ENCODE results near the gene ICE2. TPM values are rescaled to one million over a fixed set of nuclear protein-coding genes. Genes with fewer than 3 reads are reported as not detected.

ICE2 gene
- total and polyA plus RNA-seq, 2 of the 8 experiments (the other 6 are each of a cell fraction or from before 2014, with no cell fraction given) = 40.0 to 87.3 TPM

DNA sequence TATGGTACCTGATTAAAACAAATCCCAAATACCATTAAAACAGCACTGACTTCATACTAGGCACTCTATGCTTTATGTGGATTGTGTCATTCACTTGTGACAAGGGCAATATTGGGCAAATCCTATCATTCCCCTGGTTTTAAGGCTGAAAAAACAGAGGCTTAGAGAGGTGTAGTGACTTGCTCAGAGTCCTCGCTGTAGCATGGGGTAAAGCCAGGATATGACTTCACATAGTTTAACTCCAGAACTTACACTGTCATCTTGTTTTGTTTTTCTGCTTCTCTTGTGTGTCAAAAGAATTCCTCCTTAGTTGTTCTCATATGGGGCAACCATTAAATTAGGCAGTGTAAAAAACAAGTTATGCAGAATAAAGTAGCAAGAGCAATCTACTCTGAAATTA, 40.3 kb upstream of the ICE2 start:
- H2AK5ac ChIP-seq (ENCODE audit: low read depth, low read length) = no peak overlapping the region

More for the DNA sequence above, 40.3 kb upstream of the ICE2 start:
- H3K56ac ChIP-seq (replicated peaks; ENCODE audit: insufficient read length, low read depth, low read length) = no peak overlapping the region
- H2BK120ac ChIP-seq (replicated peaks; ENCODE audit: low read depth, low read length) = no peak overlapping the region
- H3K18ac ChIP-seq (ENCODE audit: extremely low read depth, low read length) = no peak overlapping the region
- H3K4me3 ChIP-seq (ENCODE audit: extremely low read depth in 1 of 4, insufficient read depth in 2 of 4, low read depth in 3 of 4, low read length in 4 of 4) = no peak overlapping the region
- WGBS, 2 experiments (ENCODE audit: extremely low coverage in 1 of 2, insufficient coverage in 1 of 2, insufficient read length in 1 of 2, insufficient replicate concordance in 2 of 2, low coverage in 1 of 2, low lambda C conversion rate in 2 of 2, missing lambda C conversion rate in 1 of 2) = 94% methylated on average over 1 of the region's 1 CpG; no CpG with 5 or more reads in 1 of the 2 experiments
- no peak overlapping the region for H4K8ac ChIP-seq (ENCODE audit: extremely low read depth, insufficient read depth, low read length)
- no peak overlapping the region for H3K4ac ChIP-seq (replicated peaks; ENCODE audit: insufficient read length, low read depth, low read length)
- TF ChIP-seq CBX8 (IDR thresholded peaks at IDR 0.05; ENCODE audit: borderline replicate concordance, low read depth, low read length) (no peak), YY1 (IDR thresholded peaks at IDR 0.05; ENCODE audit: low read depth, low read length) (no peak), CBX5 (IDR thresholded peaks at IDR 0.05; ENCODE audit: low read depth, low read length) (no peak), FOSL1 (IDR thresholded peaks at IDR 0.05; ENCODE audit: insufficient read depth, low read depth, low read length) (no peak), RXRA (IDR thresholded peaks at IDR 0.05; ENCODE audit: insufficient read depth, low read depth, low read length) (no peak), SIX5 (IDR thresholded peaks at IDR 0.05; ENCODE audit: low read depth, low read length) (no peak), RFX5 (IDR thresholded peaks at IDR 0.05; ENCODE audit: borderline replicate concordance, low read depth, low read length) (no peak)
- TF ChIP-seq, protein P1, sequence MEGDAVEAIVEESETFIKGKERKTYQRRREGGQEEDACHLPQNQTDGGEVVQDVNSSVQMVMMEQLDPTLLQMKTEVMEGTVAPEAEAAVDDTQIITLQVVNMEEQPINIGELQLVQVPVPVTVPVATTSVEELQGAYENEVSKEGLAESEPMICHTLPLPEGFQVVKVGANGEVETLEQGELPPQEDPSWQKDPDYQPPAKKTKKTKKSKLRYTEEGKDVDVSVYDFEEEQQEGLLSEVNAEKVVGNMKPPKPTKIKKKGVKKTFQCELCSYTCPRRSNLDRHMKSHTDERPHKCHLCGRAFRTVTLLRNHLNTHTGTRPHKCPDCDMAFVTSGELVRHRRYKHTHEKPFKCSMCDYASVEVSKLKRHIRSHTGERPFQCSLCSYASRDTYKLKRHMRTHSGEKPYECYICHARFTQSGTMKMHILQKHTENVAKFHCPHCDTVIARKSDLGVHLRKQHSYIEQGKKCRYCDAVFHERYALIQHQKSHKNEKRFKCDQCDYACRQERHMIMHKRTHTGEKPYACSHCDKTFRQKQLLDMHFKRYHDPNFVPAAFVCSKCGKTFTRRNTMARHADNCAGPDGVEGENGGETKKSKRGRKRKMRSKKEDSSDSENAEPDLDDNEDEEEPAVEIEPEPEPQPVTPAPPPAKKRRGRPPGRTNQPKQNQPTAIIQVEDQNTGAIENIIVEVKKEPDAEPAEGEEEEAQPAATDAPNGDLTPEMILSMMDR (IDR thresholded peaks at IDR 0.05; ENCODE audit: control extremely low read depth in 1 of 3, insufficient read depth in 1 of 3, low read depth in 1 of 3, low read length in 3 of 3) = no peak
- TF ChIP-seq, protein P2, sequence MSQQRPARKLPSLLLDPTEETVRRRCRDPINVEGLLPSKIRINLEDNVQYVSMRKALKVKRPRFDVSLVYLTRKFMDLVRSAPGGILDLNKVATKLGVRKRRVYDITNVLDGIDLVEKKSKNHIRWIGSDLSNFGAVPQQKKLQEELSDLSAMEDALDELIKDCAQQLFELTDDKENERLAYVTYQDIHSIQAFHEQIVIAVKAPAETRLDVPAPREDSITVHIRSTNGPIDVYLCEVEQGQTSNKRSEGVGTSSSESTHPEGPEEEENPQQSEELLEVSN (IDR thresholded peaks at IDR 0.05) = no peak
- H2BK5ac ChIP-seq (ENCODE audit: low read depth, low read length) = no peak overlapping the region
- H3K79me1 ChIP-seq (ENCODE audit: low read depth, low read length) = no peaks in the 10 kb centered on the region
- no peak overlapping the region for H2BK15ac ChIP-seq (ENCODE audit: low read length)
- H3K4me2 ChIP-seq (ENCODE audit: insufficient read depth in 1 of 2, low read depth in 2 of 2, low read length in 2 of 2) = no peak overlapping the region
- peaks cover 0 to 3% (median 2%) of the 10 kb centered on the region in 4 experiments; a peak in 1 of 8 replicates for H3K36me3 ChIP-seq (ENCODE audit: control insufficient read depth in 2 of 4, insufficient read depth in 4 of 4, low read length in 3 of 4)
- H3K27ac ChIP-seq (ENCODE audit: low read depth, low read length) = no peak overlapping the region
- CTCF ChIA-PET (ENCODE audit: partially characterized antibody) = interaction anchor here (0.9 to 7.2 kb wide), 6 partner anchors 12 to 412 kb away, joined by 3 to 103 read pairs (median 28); no protein-coding TSS in a partner anchor
- no peak overlapping the region for H2AFZ ChIP-seq (ENCODE audit: low read length)
- no peaks in the 10 kb centered on the region for H3K79me2 ChIP-seq (ENCODE audit: control insufficient read depth in 1 of 2, insufficient read depth in 2 of 2, low read length in 2 of 2)
- FAIRE-seq (no peak), DNase-seq (ENCODE audit: low read depth in 1 of 2, low spot score in 2 of 2) (no peak)
- H4K5ac ChIP-seq (ENCODE audit: insufficient read length, low read depth, low read length) = no peak overlapping the region
- H3K9ac ChIP-seq (replicated peaks in 1 of 4; ENCODE audit: extremely low read depth in 1 of 4, low read depth in 3 of 4, low read length in 3 of 4) = no peak overlapping the region
- no peak overlapping the region for H2BK12ac ChIP-seq (ENCODE audit: low read depth, low read length)
- peaks cover 0 to 3% (median 0%) of the 10 kb centered on the region in 4 experiments; a peak in 4 of 7 replicates for H3K4me1 ChIP-seq (replicated peaks in 1 of 4; ENCODE audit: control insufficient read depth in 3 of 4, insufficient read depth in 4 of 4, low read length in 3 of 4)
- H3K14ac ChIP-seq (ENCODE audit: insufficient read length) = no peak overlapping the region
- no peaks in the 10 kb centered on the region for H3K23me2 ChIP-seq (ENCODE audit: low read depth, low read length)
- no peak overlapping the region for H3K23ac ChIP-seq (ENCODE audit: insufficient read length)
- H3K27me3 ChIP-seq (replicated peaks in 1 of 4; ENCODE audit: control insufficient read depth in 3 of 4, extremely low read depth in 1 of 4, insufficient read depth in 3 of 4, low read length in 3 of 4) = no peaks in the 10 kb centered on the region
- no peaks in the 10 kb centered on the region for H4K20me1 ChIP-seq (replicated peaks in 1 of 2; ENCODE audit: control insufficient read depth in 1 of 2, insufficient read depth in 2 of 2, low read length in 2 of 2)
- POLR2A ChIA-PET (ENCODE audit: partially characterized antibody) = no interaction called here
- no peaks in the 10 kb centered on the region for H3K9me3 ChIP-seq (ENCODE audit: insufficient read depth in 2 of 2, low read depth in 1 of 2, low read length in 1 of 2)
- H4K91ac ChIP-seq (replicated peaks; ENCODE audit: insufficient read length, low read length) = no peak overlapping the region
- no peak overlapping the region for H2BK20ac ChIP-seq (ENCODE audit: low read length)

Data from H1 (cell line).